ENCODE data around the gene OR2K2. TPM values are rescaled to one million over a fixed set of nuclear protein-coding genes. Genes with fewer than 3 reads are reported as not detected.

Gene OR2K2
- total RNA-seq, 1 experiment from 2014 or later: not detected

DNA sequence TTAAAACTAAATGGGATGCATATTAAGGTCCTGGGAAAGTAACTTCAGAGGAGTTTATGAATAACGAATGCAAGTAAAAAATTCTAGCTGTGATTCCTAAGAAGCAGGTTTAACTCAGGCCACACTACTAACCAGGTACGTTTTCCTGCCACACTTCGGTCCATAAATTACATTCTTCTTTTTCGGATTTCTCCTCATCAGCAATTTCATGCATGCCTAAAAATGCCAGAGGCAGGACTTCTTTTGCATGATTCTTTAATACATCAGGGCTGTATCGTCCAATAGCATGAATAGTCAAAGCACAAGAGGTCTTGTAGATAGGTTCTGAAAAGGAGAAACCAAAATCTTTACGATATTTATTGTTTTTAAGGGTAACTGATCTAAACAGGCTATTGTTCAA, 42.3 kb upstream of the OR2K2 start:
- no peak overlapping the region for H3K4me3 ChIP-seq (ENCODE audit: low read depth, low read length)
- TF ChIP-seq, protein P1, sequence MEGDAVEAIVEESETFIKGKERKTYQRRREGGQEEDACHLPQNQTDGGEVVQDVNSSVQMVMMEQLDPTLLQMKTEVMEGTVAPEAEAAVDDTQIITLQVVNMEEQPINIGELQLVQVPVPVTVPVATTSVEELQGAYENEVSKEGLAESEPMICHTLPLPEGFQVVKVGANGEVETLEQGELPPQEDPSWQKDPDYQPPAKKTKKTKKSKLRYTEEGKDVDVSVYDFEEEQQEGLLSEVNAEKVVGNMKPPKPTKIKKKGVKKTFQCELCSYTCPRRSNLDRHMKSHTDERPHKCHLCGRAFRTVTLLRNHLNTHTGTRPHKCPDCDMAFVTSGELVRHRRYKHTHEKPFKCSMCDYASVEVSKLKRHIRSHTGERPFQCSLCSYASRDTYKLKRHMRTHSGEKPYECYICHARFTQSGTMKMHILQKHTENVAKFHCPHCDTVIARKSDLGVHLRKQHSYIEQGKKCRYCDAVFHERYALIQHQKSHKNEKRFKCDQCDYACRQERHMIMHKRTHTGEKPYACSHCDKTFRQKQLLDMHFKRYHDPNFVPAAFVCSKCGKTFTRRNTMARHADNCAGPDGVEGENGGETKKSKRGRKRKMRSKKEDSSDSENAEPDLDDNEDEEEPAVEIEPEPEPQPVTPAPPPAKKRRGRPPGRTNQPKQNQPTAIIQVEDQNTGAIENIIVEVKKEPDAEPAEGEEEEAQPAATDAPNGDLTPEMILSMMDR (IDR thresholded peaks at IDR 0.05; ENCODE audit: insufficient read depth in 1 of 2, low read depth in 1 of 2, low read length in 1 of 2, severe bottlenecking in 1 of 2, unreplicated experiment in 1 of 2): no peak
- ChIA-PET CTCF (no interaction called here), POLR2A (no interaction called here)
- intact Hi-C loops (cut with micrococcal nuclease; ENCODE audit: unreplicated experiment): no loop called here
- no TSS peak for BruUV-seq (replicated peaks)
- H3K9me3 Mint-ChIP-seq (ENCODE audit: unreplicated experiment): no peaks in the 10 kb centered on the region
- no peaks in the 10 kb centered on the region for H3K4me1 Mint-ChIP-seq (ENCODE audit: low read depth, unreplicated experiment)
- H3K27me3 ChIP-seq (replicated peaks; ENCODE audit: control insufficient read depth, insufficient read depth, low read length): no peaks in the 10 kb centered on the region
- H3K9me3 ChIP-seq: no peaks in the 10 kb centered on the region
- no peak overlapping the region for H3K4me3 Mint-ChIP-seq (ENCODE audit: unreplicated experiment)
- H3K36me3 ChIP-seq (ENCODE audit: control insufficient read depth, insufficient read depth, low read length): no peaks in the 10 kb centered on the region
- no peaks in the 10 kb centered on the region; the same call in 1 of the 2 replicates for H3K4me1 ChIP-seq
- H3K36me3 Mint-ChIP-seq (ENCODE audit: insufficient read depth, unreplicated experiment): peaks cover 78% of the 10 kb centered on the region
- no peak overlapping the region for H3K27ac Mint-ChIP-seq (ENCODE audit: unreplicated experiment)
- no peaks in the 10 kb centered on the region for H3K27me3 Mint-ChIP-seq (ENCODE audit: insufficient read depth, unreplicated experiment)
- DNase-seq: no peak

GRCh38 chr9:111366978-111367377, 37.0 kb upstream of the OR2K2 start:
- no peaks in the 10 kb centered on the region for H3K27me3 Mint-ChIP-seq (ENCODE audit: insufficient read depth, unreplicated experiment)
- no peaks in the 10 kb centered on the region for H3K9me3 Mint-ChIP-seq (ENCODE audit: unreplicated experiment)
- POLR2A ChIA-PET: no interaction called here
- intact Hi-C loops (cut with micrococcal nuclease; ENCODE audit: unreplicated experiment): no loop called here
- no peaks in the 10 kb centered on the region for H3K4me1 Mint-ChIP-seq (ENCODE audit: low read depth, unreplicated experiment)
- no peaks in the 10 kb centered on the region for H3K36me3 ChIP-seq (ENCODE audit: control insufficient read depth, insufficient read depth, low read length)
- H3K27me3 ChIP-seq (replicated peaks; ENCODE audit: control insufficient read depth, insufficient read depth, low read length): no peaks in the 10 kb centered on the region
- no peak overlapping the region for H3K4me3 Mint-ChIP-seq (ENCODE audit: unreplicated experiment)
- no peak overlapping the region for H3K27ac Mint-ChIP-seq (ENCODE audit: unreplicated experiment)
- CTCF ChIA-PET: no interaction called here
- BruUV-seq (replicated peaks): no TSS peak
- H3K9me3 ChIP-seq: no peaks in the 10 kb centered on the region
- no peak for DNase-seq
- no peak overlapping the region for H3K4me3 ChIP-seq (ENCODE audit: low read depth, low read length)
- H3K36me3 Mint-ChIP-seq (ENCODE audit: insufficient read depth, unreplicated experiment): peaks cover 64% of the 10 kb centered on the region
- H3K4me1 ChIP-seq: no peaks in the 10 kb centered on the region; the same call in 1 of the 2 replicates
- TF ChIP-seq, protein P1 (IDR thresholded peaks at IDR 0.05; ENCODE audit: insufficient read depth in 1 of 2, low read depth in 1 of 2, low read length in 1 of 2, severe bottlenecking in 1 of 2, unreplicated experiment in 1 of 2): no peak

DNA sequence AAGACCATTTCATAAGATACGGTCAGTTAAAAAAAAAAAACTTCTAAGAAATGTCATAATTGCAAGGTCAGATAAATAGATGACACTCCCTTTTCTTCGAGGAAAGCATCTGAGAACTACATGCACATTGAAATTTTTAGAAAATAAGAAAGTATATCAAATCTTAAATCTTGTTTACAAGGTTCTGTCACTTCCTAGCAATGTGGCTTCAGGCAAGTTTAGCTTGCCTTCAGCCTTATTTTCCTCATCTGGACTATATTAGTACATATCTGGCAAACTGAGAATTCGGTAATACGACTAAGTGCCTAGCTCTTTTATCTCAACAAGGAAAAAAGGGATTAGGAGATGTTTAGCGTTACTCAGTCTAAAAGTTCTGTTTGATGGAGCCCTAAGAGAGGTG, 32.5 kb upstream of the OR2K2 start:
- ChIA-PET CTCF (no interaction called here), POLR2A (no interaction called here)
- H3K4me3 Mint-ChIP-seq (ENCODE audit: unreplicated experiment): no peak overlapping the region
- H3K36me3 Mint-ChIP-seq (ENCODE audit: insufficient read depth, unreplicated experiment): peaks cover 61% of the 10 kb centered on the region
- intact Hi-C loops (cut with micrococcal nuclease; ENCODE audit: unreplicated experiment): no loop called here
- Histone ChIP-seq H3K27me3 (replicated peaks; ENCODE audit: control insufficient read depth, insufficient read depth, low read length) (no peaks in the 10 kb centered on the region), H3K4me3 (ENCODE audit: low read depth, low read length) (no peak overlapping the region), H3K9me3 (no peaks in the 10 kb centered on the region), H3K4me1 (no peaks in the 10 kb centered on the region), H3K36me3 (ENCODE audit: control insufficient read depth, insufficient read depth, low read length) (no peaks in the 10 kb centered on the region)
- H3K9me3 Mint-ChIP-seq (ENCODE audit: unreplicated experiment): no peaks in the 10 kb centered on the region
- no peak for DNase-seq
- no peaks in the 10 kb centered on the region for H3K27me3 Mint-ChIP-seq (ENCODE audit: insufficient read depth, unreplicated experiment)
- TF ChIP-seq, protein P1 (IDR thresholded peaks at IDR 0.05; ENCODE audit: insufficient read depth in 1 of 2, low read depth in 1 of 2, low read length in 1 of 2, severe bottlenecking in 1 of 2, unreplicated experiment in 1 of 2): no peak
- H3K27ac Mint-ChIP-seq (ENCODE audit: unreplicated experiment): no peak overlapping the region
- no peaks in the 10 kb centered on the region for H3K4me1 Mint-ChIP-seq (ENCODE audit: low read depth, unreplicated experiment)
- BruUV-seq (replicated peaks): no TSS peak
